ENCODE measurements around the gene DAAM1. TPM values are rescaled to one million over a fixed set of nuclear protein-coding genes. Genes with fewer than 3 reads are reported as not detected.

The DAAM1 gene
- total RNA-seq, 4 donors from 2014 or later = 13.5 to 72.7 (median 46.2) TPM

DNA sequence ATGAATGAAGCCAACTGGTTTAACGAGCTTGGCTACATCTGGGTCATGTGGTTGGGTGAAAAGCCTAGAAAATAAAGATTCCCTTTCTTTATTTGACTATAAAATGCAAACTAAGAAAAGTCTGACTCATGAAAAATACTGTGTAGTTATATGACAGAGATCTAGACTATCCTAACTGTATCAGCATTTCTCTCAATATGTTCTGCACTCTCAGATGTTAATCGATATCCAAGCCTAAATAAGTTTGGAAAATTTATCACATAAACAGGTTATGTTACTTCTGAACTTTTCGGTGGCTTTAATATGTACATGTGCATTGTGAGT, 133.1 kb downstream of the DAAM1 start:
- Histone ChIP-seq H3K4me3 (no peak overlapping the region), H3K27ac (peak overlapping the region; percentile 22 to 54)

DNA sequence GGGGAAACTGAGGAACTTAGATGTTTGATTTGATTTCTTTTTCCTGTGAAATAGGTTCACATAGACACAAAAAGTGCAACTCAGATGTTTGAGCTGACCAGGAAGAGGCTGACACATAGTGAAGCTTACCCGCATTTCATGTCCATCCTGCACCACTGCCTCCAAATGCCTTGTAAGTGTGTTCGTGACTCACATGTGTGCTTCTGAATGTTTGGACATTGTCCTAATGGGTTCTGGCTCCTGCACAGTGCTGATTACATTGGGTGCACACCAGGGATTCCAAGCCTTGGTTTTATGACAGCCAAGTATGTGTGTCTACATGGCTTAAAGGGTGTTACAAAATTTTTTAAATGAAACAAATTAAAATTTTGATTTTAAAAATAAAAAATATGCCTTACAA, 137.4 kb downstream of the DAAM1 start:
- Histone ChIP-seq H3K4me3 (no peak overlapping the region), H3K4me1 (no peaks in the 10 kb centered on the region), H3K36me3 (no peaks in the 10 kb centered on the region), H3K27me3 (no peaks in the 10 kb centered on the region), H3K9me3 (no peaks in the 10 kb centered on the region), H3K27ac (no peak overlapping the region)
- no peak for DNase-seq
- TF ChIP-seq POLR2A (IDR thresholded peaks at IDR 0.05) = no peak
- TF ChIP-seq, protein P1, sequence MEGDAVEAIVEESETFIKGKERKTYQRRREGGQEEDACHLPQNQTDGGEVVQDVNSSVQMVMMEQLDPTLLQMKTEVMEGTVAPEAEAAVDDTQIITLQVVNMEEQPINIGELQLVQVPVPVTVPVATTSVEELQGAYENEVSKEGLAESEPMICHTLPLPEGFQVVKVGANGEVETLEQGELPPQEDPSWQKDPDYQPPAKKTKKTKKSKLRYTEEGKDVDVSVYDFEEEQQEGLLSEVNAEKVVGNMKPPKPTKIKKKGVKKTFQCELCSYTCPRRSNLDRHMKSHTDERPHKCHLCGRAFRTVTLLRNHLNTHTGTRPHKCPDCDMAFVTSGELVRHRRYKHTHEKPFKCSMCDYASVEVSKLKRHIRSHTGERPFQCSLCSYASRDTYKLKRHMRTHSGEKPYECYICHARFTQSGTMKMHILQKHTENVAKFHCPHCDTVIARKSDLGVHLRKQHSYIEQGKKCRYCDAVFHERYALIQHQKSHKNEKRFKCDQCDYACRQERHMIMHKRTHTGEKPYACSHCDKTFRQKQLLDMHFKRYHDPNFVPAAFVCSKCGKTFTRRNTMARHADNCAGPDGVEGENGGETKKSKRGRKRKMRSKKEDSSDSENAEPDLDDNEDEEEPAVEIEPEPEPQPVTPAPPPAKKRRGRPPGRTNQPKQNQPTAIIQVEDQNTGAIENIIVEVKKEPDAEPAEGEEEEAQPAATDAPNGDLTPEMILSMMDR (IDR thresholded peaks at IDR 0.05) = no peak
- intact Hi-C loops (cut with DNase I; ENCODE audit: low total_unique reads) = no loop called here

More for the DNA sequence above, 133.1 kb downstream of the DAAM1 start:
- intact Hi-C loops (cut with DNase I; ENCODE audit: low total_unique reads) = no loop called here
- TF ChIP-seq POLR2A (IDR thresholded peaks at IDR 0.05) = no peak
- TF ChIP-seq, protein P1 (IDR thresholded peaks at IDR 0.05) = no peak
- H3K9me3 ChIP-seq = no peaks in the 10 kb centered on the region
- H3K27me3 ChIP-seq = no peaks in the 10 kb centered on the region
- DNase-seq = no peak
- no peaks in the 10 kb centered on the region for H3K36me3 ChIP-seq
- H3K4me1 ChIP-seq = no peaks in the 10 kb centered on the region

DNA sequence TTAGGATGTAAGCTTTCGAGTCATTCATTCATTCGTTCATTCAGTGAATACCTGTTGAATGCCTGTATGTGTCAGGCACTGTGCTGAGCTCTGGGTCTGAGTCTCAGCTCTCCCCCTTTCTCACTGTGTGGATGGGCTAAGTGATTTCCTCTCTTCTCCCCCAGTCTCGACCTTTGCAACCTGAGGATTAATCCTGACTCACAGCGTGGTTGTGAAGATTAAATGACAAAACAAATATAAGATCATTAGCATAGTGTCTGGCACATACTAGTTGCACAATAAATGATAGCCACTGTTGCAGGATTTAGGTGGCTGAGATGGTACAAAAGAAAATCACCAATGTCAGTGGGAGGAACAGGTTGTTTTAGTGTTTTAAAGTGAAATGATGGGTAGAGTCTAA, 140.0 kb downstream of the DAAM1 start:
- intact Hi-C loops (cut with DNase I; ENCODE audit: low total_unique reads) = no loop called here
- H3K27me3 ChIP-seq = no peaks in the 10 kb centered on the region
- H3K36me3 ChIP-seq = no peaks in the 10 kb centered on the region
- H3K9me3 ChIP-seq = no peaks in the 10 kb centered on the region
- DNase-seq = no peak
- no peaks in the 10 kb centered on the region for H3K4me1 ChIP-seq
- H3K27ac ChIP-seq = no peak overlapping the region
- TF ChIP-seq POLR2A (IDR thresholded peaks at IDR 0.05) = no peak
- TF ChIP-seq, protein P1 (IDR thresholded peaks at IDR 0.05) = no peak
- H3K4me3 ChIP-seq = no peak overlapping the region

DNA sequence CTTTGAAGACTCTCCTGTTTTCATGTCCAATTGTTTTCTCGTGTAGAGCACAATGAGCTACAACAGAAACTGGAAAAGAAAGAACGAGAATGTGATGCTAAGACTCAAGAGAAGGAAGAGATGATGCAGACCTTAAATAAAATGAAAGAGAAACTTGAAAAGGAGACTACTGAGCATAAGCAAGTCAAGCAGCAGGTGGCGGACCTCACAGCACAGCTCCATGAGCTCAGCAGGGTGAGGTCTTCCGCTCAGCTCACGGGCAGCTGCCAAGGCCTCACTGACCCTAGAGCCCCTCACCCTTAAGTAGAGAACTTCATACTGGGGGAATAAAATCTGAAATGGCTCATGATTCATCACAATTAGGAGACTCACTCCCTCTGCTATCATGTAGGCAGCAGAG, 142.0 kb downstream of the DAAM1 start:
- DNase-seq = no peak
- H3K36me3 ChIP-seq = no peaks in the 10 kb centered on the region
- no peaks in the 10 kb centered on the region for H3K4me1 ChIP-seq
- no peak overlapping the region for H3K4me3 ChIP-seq
- H3K27me3 ChIP-seq = no peaks in the 10 kb centered on the region
- peak overlapping the region; percentile 15 to 22 for H3K27ac ChIP-seq
- intact Hi-C loops (cut with DNase I; ENCODE audit: low total_unique reads) = no loop called here
- no peak for TF ChIP-seq POLR2A (IDR thresholded peaks at IDR 0.05)
- TF ChIP-seq, protein P1 (IDR thresholded peaks at IDR 0.05) = no peak
- no peaks in the 10 kb centered on the region for H3K9me3 ChIP-seq

DNA sequence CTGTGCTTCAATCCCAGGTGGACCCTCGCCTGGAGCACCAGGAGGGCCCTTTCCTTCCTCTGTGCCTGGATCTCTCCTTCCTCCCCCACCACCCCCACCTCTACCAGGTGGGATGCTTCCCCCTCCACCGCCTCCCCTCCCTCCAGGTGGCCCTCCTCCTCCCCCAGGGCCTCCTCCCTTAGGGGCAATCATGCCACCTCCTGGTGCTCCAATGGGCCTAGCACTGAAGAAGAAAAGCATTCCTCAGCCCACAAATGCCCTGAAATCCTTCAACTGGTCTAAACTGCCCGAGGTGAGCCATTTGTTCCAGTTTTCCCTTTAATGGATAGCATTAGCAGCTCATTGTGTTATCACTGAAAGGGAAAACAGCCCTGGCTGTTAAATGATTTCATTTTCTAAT, 142.8 kb downstream of the DAAM1 start:
- Histone ChIP-seq H3K27ac (peak overlapping the region in 1 of 2 donors; percentile 22), H3K4me1 (no peaks in the 10 kb centered on the region)

More for the DNA sequence above, 142.8 kb downstream of the DAAM1 start:
- Histone ChIP-seq H3K36me3 (no peaks in the 10 kb centered on the region), H3K27me3 (no peaks in the 10 kb centered on the region), H3K4me3 (no peak overlapping the region), H3K9me3 (no peaks in the 10 kb centered on the region)
- DNase-seq = no peak
- intact Hi-C loops (cut with DNase I; ENCODE audit: low total_unique reads) = no loop called here
- TF ChIP-seq, protein P1 (IDR thresholded peaks at IDR 0.05) = no peak
- no peak for TF ChIP-seq POLR2A (IDR thresholded peaks at IDR 0.05)

All from uterus (tissue), 4 donors.